ENCODE measurements around the gene IL21R.

The IL21R gene

GRCh38 chr16:27447301-27447700, 45.3 kb downstream of the IL21R start:
- Histone ChIP-seq H3K4me1 (ENCODE audit: control insufficient read depth, low read length) (peaks cover 48% of the 10 kb centered on the region), H3K4me3 (ENCODE audit: low read length) (no peak overlapping the region), H3K4me2 (ENCODE audit: low read length) (no peak overlapping the region), H3K27ac (ENCODE audit: low read depth, low read length) (no peak overlapping the region), H3K36me3 (ENCODE audit: control insufficient read depth, low read length) (peaks cover 68% of the 10 kb centered on the region), H4K20me1 (ENCODE audit: control insufficient read depth, insufficient read depth, low read depth, low read length) (no peaks in the 10 kb centered on the region), H3K9me3 (ENCODE audit: control insufficient read depth, insufficient read depth, low read length) (peaks cover 6% of the 10 kb centered on the region; the same call in 1 of the 2 replicates), H3F3A (ENCODE audit: control insufficient read depth, insufficient read depth) (peaks cover 10% of the 10 kb centered on the region), H3K79me2 (ENCODE audit: control insufficient read depth, low read length) (no peaks in the 10 kb centered on the region), H3K27me3 (ENCODE audit: control insufficient read depth, low read length) (no peaks in the 10 kb centered on the region), H3K9me2 (replicated peaks; ENCODE audit: control insufficient read depth, low read length) (no peaks in the 10 kb centered on the region)
- no peak for TF ChIP-seq EZH2phosphoT487 (IDR thresholded peaks at IDR 0.05; ENCODE audit: borderline replicate concordance, low read length)
- TF ChIP-seq CTCF (IDR thresholded peaks at IDR 0.05; ENCODE audit: low read depth, low read length, poor library complexity, severe bottlenecking), result no peak

GRCh38 chr16:27448532-27449433, 46.8 kb downstream of the IL21R start:
- Histone ChIP-seq H3K4me1 (ENCODE audit: control insufficient read depth, low read length) (peaks cover 53% of the 10 kb centered on the region), H3K27ac (ENCODE audit: low read depth, low read length) (no peak overlapping the region), H4K20me1 (ENCODE audit: control insufficient read depth, insufficient read depth, low read depth, low read length) (no peaks in the 10 kb centered on the region), H3K4me3 (ENCODE audit: low read length) (no peak overlapping the region), H3F3A (ENCODE audit: control insufficient read depth, insufficient read depth) (peaks cover 10% of the 10 kb centered on the region), H3K79me2 (ENCODE audit: control insufficient read depth, low read length) (no peaks in the 10 kb centered on the region), H3K9me3 (ENCODE audit: control insufficient read depth, insufficient read depth, low read length) (peaks cover 6% of the 10 kb centered on the region; the same call in 1 of the 2 replicates), H3K36me3 (ENCODE audit: control insufficient read depth, low read length) (peaks cover 55% of the 10 kb centered on the region), H3K4me2 (ENCODE audit: low read length) (no peak overlapping the region; the same call in 1 of the 2 replicates), H3K9me2 (replicated peaks; ENCODE audit: control insufficient read depth, low read length) (no peaks in the 10 kb centered on the region), H3K27me3 (ENCODE audit: control insufficient read depth, low read length) (0 out of 2 replicates have a peak, but pooled peaks cover 7% of the 10 kb centered on the region)
- TF ChIP-seq CTCF (IDR thresholded peaks at IDR 0.05; ENCODE audit: low read depth, low read length, poor library complexity, severe bottlenecking), result no peak
- TF ChIP-seq EZH2phosphoT487 (IDR thresholded peaks at IDR 0.05; ENCODE audit: borderline replicate concordance, low read length), result no peak

GRCh38 chr16:27449434-27450195, 47.6 kb downstream of the IL21R start:
- Histone ChIP-seq H3K36me3 (ENCODE audit: control insufficient read depth, low read length) (peaks cover 47% of the 10 kb centered on the region), H3K9me2 (replicated peaks; ENCODE audit: control insufficient read depth, low read length) (no peaks in the 10 kb centered on the region), H3K27ac (ENCODE audit: low read depth, low read length) (no peak overlapping the region), H4K20me1 (ENCODE audit: control insufficient read depth, insufficient read depth, low read depth, low read length) (no peaks in the 10 kb centered on the region), H3K27me3 (ENCODE audit: control insufficient read depth, low read length) (0 out of 2 replicates have a peak, but pooled peaks cover 7% of the 10 kb centered on the region), H3K79me2 (ENCODE audit: control insufficient read depth, low read length) (no peaks in the 10 kb centered on the region), H3K4me1 (ENCODE audit: control insufficient read depth, low read length) (peaks cover 53% of the 10 kb centered on the region), H3F3A (ENCODE audit: control insufficient read depth, insufficient read depth) (peaks cover 10% of the 10 kb centered on the region), H3K4me2 (ENCODE audit: low read length) (peak overlapping the region; percentile 24), H3K4me3 (ENCODE audit: low read length) (no peak overlapping the region), H3K9me3 (ENCODE audit: control insufficient read depth, insufficient read depth, low read length) (no peaks in the 10 kb centered on the region)
- TF ChIP-seq CTCF (IDR thresholded peaks at IDR 0.05; ENCODE audit: low read depth, low read length, poor library complexity, severe bottlenecking) (no peak), EZH2phosphoT487 (IDR thresholded peaks at IDR 0.05; ENCODE audit: borderline replicate concordance, low read length) (no peak)
